SU-DHL-6 (cell line): ENCODE data around the gene PSD.

Experiments used
- CTCF ChIP-seq: fragments of 200-600 bp; sonication (generic); IDR thresholded peaks from one replicate; pipeline ENCODE4 v1.5.1; 2017; ENCODE audit warnings: antibody characterized with exemption, mild to moderate bottlenecking, low read length, moderate library complexity; ENCODE audit not compliant: insufficient read depth, poor library complexity, severe bottlenecking
- EZH2phosphoT487 ChIP-seq: fragments of 200-600 bp; sonication (generic), shearing (Covaris generic); conservative IDR thresholded peaks from 2 replicates; pipeline ENCODE4 v1.6.1; 2018; ENCODE audit warnings: mild to moderate bottlenecking, antibody characterized with exemption, low read length, moderate library complexity, mixed read lengths

DNA sequence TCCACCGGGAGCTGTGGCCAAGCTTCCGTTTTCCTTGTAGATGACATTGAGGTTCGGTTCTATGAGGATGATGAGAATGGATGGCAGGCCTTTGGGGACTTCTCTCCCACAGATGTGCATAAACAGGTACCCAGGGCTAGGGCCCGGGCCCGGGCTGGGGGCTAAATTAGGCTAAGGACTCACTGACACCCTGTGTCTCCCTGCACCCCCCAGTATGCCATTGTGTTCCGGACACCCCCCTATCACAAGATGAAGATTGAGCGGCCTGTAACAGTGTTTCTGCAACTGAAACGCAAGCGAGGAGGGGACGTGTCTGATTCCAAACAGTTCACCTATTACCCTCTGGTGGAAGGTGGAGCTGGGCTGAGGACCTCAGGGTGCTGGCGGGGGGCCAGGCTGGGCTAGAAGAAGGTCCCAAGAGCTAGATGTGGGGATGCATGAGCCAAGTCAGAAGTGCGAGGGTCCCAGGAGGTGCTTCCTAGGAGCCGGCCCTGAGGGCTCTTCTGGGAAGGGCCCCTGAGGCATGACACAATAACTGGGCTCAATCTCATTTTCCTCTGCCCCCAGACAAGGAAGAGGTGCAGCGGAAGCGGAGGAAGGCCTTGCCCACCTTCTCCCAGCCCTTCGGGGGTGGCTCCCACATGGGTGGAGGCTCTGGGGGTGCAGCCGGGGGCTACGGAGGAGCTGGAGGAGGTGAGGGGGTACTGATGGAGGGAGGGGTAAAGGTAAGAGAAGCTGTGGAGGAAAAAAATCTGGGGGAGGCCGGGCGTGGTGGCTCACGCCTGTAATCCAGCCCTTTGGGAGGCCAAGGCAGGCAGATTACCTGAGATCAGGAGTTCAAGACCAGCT, 20.2 kb downstream of the PSD start:
- TF ChIP-seq CTCF (no peak), EZH2phosphoT487 (no peak)
